DND-41 (cell line): ENCODE data around the gene CYFIP1.

Experiments used
- EZH2 ChIP-seq: IDR thresholded peaks from 3 replicates; pipeline ENCODE4 v1.6.1; 2012; ENCODE audit warnings: borderline replicate concordance, low read depth, mild to moderate bottlenecking, moderate library complexity, low read length, inconsistent platforms; ENCODE audit not compliant: severe bottlenecking
- TF ChIP-seq, protein P1 (sequence below): IDR thresholded peaks from 2 replicates; pipeline ENCODE4 v1.5.1; 2012; ENCODE audit warnings: borderline replicate concordance, low read length, moderate library complexity, mild to moderate bottlenecking; ENCODE audit not compliant: poor library complexity, severe bottlenecking; ENCODE audit errors: extremely low read depth

DNA sequence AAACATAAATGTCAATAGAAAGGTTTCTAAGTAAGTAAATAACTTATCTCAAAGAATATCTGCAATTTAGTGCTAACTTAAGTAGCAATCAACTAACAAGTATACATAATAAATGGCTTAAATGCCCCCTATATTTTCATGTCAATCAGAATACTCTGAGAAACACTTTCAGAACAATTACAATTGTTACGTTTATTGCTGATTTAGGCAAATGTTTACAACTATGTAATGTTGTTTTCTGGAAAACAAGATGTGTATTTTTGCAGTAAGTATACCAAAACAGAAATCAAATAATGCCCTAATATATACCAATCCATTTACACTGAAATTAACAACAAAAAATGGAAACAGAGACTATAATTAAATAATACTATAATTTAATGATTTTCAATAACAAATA is 46.0 kb upstream of the CYFIP1 start:
- TF ChIP-seq, protein P1, sequence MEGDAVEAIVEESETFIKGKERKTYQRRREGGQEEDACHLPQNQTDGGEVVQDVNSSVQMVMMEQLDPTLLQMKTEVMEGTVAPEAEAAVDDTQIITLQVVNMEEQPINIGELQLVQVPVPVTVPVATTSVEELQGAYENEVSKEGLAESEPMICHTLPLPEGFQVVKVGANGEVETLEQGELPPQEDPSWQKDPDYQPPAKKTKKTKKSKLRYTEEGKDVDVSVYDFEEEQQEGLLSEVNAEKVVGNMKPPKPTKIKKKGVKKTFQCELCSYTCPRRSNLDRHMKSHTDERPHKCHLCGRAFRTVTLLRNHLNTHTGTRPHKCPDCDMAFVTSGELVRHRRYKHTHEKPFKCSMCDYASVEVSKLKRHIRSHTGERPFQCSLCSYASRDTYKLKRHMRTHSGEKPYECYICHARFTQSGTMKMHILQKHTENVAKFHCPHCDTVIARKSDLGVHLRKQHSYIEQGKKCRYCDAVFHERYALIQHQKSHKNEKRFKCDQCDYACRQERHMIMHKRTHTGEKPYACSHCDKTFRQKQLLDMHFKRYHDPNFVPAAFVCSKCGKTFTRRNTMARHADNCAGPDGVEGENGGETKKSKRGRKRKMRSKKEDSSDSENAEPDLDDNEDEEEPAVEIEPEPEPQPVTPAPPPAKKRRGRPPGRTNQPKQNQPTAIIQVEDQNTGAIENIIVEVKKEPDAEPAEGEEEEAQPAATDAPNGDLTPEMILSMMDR = no peak
- TF ChIP-seq EZH2 = no peak
